AG09309 (cell line): ENCODE data around the gene DENND2A.
A peak's percentile ranks its signal among the peaks of the same experiment; 100 is the strongest.
"Not testable (repeated sequence)": the region's sequence is repeated elsewhere in the genome, so short reads cannot be mapped to it uniquely, and the experiment has no call there.

Experiments used
- DNase-seq: peaks from one replicate; pipeline ENCODE4 v3.0.0-alpha.2; 2010; ENCODE audit warnings: low read depth
- H3K4me3 ChIP-seq: 2 replicates; pipeline ENCODE4 v1.5.1; 2011; ENCODE audit warnings: mild to moderate bottlenecking, low read depth, low read length, moderate library complexity; ENCODE audit not compliant: control insufficient read depth
- TF ChIP-seq, protein P1 (sequence below): IDR thresholded peaks from 2 replicates; pipeline ENCODE4 v1.5.1; 2011; ENCODE audit warnings: mild to moderate bottlenecking, low read depth, low read length, inconsistent platforms; ENCODE audit not compliant: insufficient read depth, control insufficient read depth; ENCODE audit errors: missing control alignments

Gene DENND2A

DNA sequence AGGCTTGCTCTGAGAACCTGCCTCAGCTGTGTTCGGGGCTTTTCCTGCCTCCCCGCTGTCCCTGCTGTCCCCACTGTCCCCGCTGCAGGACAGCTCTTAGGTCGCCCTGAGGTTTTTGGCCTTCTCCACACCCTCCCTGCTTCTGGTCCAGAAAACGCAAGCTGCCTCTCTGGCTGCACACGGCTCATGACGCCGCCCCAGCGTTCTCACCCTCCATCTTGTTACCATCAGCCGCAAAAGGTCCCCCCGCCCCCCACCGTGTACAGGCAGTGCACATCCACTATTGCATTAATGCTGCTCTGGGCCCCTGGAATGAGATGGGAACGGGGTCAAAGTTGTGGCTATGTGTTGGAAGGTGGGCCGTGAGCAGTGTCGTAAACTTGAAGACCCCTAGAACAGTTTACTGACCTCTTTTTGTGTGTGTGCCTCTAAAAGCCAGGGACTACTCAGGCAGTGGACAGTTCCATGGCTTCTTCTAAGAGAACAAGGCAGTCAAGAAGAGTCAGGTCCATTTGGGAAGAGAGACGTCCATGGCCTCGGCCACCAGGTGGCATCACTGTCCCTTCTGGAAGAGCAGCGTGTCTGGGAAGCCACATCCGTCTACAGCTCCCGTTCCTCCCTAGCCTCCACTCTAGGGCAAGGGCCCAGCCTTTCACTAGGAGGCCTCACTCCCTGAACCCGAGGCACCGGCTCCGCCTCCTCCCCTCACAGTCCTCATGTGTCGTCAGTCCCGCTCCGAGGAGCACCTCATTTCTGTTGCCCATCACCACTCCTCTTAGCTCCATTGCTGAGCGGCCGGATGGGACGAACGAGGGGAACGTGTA is 122.9 kb downstream of the DENND2A start:
- TF ChIP-seq, protein P1, sequence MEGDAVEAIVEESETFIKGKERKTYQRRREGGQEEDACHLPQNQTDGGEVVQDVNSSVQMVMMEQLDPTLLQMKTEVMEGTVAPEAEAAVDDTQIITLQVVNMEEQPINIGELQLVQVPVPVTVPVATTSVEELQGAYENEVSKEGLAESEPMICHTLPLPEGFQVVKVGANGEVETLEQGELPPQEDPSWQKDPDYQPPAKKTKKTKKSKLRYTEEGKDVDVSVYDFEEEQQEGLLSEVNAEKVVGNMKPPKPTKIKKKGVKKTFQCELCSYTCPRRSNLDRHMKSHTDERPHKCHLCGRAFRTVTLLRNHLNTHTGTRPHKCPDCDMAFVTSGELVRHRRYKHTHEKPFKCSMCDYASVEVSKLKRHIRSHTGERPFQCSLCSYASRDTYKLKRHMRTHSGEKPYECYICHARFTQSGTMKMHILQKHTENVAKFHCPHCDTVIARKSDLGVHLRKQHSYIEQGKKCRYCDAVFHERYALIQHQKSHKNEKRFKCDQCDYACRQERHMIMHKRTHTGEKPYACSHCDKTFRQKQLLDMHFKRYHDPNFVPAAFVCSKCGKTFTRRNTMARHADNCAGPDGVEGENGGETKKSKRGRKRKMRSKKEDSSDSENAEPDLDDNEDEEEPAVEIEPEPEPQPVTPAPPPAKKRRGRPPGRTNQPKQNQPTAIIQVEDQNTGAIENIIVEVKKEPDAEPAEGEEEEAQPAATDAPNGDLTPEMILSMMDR = peak; percentile 96
- H3K4me3 ChIP-seq = no peak overlapping the region
- DNase-seq = peak; percentile 59

DNA sequence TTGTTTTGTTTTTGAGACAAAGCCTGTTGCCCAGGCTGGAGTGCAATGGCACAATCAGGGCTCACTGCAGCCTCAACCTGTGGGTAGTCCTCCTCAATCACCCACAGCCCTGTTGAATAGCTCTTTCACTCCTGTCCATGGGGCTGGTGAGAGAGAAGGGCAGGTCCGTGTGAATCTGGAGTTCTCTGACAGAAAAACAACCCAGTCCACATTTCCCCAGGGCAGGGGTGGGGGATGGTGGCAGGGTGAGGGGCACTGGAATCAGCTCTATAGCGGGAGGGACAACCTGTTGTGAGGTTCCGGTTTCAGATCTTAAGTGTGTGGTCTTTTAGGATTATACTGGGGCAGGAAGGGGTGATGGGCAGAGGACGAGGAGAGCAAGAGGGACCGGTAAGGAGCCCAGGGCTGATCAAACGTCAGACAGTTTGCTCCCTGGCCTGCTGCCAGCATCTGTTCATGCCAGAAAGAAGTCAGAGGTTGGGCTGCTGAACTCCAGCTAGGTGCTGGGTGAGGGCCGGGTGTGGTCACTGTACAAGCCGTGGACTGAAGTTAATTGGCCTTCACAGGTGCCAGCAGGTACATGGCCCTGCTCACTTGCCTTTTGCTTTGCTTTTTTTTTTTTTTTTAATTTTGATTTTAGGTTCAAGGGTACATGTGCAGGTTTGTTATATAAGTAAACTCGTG is 128.2 kb downstream of the DENND2A start:
- H3K4me3 ChIP-seq = no peak overlapping the region
- TF ChIP-seq, protein P1 = no peak
- no peak for DNase-seq

DNA sequence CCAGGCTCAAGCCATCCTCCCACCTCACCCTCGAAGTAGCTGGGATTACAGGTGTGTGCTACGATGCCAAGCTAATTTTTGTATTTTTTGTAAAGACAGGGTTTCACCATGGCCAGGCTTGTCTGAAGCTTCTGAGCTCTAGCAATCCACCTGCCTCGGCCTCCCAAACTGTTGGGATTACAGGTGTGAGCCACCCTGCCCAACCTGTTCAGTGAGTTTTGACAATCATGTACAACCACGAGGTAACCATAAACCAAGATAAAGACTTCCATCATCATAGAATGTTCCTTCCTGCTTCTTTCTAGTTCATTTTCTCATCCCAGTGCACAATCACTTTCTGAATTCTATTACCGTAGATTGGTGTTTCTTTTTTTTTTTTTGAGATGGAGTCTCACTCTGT is 130.8 kb downstream of the DENND2A start:
- H3K4me3 ChIP-seq = no peak overlapping the region
- no peak for DNase-seq
- TF ChIP-seq, protein P1 = no peak

DNA sequence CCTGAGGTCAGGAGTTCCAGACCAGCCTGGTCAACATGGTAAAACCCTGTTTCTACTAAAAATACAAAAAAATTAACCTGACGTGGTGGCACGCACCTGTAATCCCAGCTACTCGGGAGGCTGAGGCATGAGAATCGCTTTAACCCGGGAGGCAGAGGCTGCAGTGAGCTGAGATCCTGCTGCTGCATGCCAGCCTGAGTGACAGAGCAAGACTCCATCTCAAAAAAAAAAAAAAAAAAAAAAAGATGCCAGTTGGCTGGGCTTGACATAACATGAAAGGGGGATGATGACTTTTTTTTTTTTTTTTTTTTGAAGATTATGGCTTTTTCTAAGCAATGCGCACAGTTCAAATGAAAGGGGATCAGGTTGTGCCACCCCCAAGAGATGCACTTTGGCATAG is 133.1 kb downstream of the DENND2A start:
- not testable (repeated sequence) for H3K4me3 ChIP-seq, DNase-seq

DNA sequence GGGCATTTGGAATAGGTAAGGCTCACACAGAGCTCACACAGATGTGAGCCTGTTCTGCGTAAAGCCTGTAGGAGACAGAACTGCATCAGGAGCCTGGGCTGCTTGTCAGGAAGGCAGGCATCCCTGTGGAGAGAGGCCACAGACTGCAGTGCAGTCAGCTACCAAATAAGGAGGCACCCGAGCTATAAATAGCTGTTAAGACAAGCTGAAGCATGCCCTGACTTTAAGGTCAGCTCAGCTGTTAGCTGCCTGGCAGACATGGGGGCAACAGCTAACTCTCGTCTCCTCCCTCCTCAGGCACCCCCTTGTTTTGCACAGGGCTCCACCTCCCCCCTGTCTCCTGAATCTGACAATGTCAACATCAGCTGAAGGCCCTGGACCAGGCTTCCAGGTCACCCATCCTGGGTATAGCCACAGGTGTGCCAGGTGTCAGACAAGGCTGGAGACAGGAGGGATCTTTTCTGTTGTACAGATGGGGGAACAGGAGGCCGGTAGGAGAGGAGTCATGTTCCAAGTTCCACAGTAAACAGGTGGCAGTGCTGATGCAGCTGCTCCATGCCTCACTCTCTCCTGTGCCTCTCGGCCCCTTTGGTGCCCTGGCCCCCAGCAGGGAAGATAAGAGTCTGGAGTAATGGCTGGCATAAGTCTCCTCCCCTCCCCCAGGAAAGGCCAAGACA is 133.7 kb downstream of the DENND2A start:
- no peak overlapping the region for H3K4me3 ChIP-seq
- peak; percentile 48 for DNase-seq
- TF ChIP-seq, protein P1 = peak; percentile 25

DNA sequence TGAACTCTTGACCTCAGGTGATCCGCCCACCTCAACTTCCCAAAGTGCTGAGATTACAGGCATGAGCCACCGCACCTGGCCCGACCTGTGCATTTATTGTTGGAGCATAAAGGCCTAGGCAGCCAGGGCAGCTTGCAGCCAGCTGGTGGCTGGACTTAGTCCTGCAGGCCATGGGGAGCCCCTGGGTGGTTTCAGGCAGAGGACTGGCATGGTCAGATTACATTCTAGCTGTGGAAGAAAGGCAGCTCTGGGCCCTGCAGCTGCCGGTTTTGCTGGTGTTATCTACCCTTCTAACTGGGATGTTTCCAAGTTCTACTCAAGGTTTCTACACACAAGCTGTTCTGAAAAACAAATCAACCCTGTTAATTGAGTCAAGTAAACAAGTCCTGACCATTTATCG is 138.6 kb downstream of the DENND2A start:
- TF ChIP-seq, protein P1 = no peak
- DNase-seq = no peak
- no peak overlapping the region for H3K4me3 ChIP-seq

DNA sequence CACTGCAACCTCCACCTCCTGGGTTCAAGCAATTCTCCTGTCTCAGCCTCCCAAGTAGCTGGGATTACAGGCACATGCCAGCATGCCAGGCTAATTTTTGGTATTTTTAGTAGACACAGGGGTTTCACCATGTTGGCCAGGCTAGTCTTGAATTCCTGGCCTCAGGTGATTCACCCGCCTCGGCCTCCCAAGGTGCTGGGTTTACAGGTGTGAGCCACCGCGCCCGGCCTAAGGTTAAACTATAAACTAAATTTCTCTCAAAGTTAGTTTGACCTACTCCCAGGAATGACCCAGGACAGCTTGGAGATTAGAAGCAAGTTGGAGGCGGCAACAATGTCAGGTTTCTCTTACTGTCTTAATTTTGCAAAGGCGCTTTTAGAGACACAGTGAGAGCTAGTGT is 142.8 kb downstream of the DENND2A start:
- DNase-seq, H3K4me3 ChIP-seq: not testable (repeated sequence)
